HG03565 (cell line): ENCODE data around the gene ZFC3H1.
"Not testable (repeated sequence)": the region's sequence is repeated elsewhere in the genome, so short reads cannot be mapped to it uniquely, and the experiment has no call there.

Experiments used
- ATAC-seq: cut with Tn5 transposase; IDR thresholded peaks from one replicate; pipeline ENCODE4 v1.9.1; 2021; ENCODE audit warnings: mild to moderate bottlenecking, moderate library complexity; ENCODE audit not compliant: unreplicated experiment

The ZFC3H1 gene, protein sequence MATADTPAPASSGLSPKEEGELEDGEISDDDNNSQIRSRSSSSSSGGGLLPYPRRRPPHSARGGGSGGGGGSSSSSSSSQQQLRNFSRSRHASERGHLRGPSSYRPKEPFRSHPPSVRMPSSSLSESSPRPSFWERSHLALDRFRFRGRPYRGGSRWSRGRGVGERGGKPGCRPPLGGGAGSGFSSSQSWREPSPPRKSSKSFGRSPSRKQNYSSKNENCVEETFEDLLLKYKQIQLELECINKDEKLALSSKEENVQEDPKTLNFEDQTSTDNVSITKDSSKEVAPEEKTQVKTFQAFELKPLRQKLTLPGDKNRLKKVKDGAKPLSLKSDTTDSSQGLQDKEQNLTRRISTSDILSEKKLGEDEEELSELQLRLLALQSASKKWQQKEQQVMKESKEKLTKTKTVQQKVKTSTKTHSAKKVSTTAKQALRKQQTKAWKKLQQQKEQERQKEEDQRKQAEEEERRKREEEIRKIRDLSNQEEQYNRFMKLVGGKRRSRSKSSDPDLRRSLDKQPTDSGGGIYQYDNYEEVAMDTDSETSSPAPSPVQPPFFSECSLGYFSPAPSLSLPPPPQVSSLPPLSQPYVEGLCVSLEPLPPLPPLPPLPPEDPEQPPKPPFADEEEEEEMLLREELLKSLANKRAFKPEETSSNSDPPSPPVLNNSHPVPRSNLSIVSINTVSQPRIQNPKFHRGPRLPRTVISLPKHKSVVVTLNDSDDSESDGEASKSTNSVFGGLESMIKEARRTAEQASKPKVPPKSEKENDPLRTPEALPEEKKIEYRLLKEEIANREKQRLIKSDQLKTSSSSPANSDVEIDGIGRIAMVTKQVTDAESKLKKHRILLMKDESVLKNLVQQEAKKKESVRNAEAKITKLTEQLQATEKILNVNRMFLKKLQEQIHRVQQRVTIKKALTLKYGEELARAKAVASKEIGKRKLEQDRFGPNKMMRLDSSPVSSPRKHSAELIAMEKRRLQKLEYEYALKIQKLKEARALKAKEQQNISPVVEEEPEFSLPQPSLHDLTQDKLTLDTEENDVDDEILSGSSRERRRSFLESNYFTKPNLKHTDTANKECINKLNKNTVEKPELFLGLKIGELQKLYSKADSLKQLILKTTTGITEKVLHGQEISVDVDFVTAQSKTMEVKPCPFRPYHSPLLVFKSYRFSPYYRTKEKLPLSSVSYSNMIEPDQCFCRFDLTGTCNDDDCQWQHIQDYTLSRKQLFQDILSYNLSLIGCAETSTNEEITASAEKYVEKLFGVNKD (N-terminal part only)

DNA sequence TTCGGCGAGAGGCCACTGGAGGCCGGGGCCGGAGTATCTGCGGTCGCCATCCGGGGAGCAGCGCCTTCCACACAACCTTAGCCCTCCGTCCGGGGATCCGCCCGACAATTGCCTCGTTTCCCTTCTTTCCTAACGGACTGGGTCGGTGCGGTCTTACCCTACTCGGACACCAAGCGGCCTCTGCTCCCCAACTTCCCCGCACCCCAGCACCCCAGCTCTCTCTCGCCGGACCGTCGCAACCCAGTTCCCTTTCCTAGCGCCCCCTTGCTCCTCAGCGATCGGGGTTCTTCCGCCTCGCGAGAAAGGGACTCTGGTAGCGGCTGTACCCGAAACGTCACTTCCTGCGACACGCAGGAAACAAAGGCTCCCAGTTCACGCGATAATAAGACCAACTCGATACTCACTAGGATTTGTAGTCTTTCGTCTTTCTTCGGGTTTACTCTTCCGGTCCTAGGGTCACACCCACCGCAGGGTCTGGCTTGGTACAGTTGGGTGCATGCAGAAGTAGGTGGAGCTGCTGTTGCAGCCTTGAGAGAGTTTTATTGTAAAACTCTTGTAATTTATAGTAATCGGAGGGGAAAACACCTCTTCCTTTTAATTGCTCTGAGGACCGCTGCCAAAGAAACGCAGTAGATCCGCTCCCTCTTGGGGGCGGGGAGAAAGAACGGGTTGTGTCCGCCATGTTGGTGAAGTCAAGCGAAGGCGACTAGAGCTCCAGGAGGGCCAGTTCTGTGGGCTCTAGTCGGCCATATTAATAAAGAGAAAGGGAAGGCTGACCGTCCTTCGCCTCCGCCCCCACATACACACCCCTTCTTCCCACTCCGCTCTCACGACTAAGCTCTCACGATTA is at the start of gene ZFC3H1, which contains the start of gene THAP2:
TSS of gene ZFC3H1 (minus strand) at position 288 of the 850 bp plus-strand sequence. CDS start at position 50, 238 bp downstream.
TSS of gene THAP2 (plus strand) at position 741 of the 850 bp plus-strand sequence. CDS start 209 bp downstream, outside the sequence.
- peak; percentile 92 for ATAC-seq

GRCh38 chr12:71710276-71711125 is 46.9 kb upstream of the ZFC3H1 start:
- no peak for ATAC-seq

- ATAC-seq = no peak
These were observed 45.0 kb upstream of the ZFC3H1 start for GRCh38 chr12:71708658-71709057.

- ATAC-seq = no peak
These were observed 41.3 kb upstream of the ZFC3H1 start for GRCh38 chr12:71704920-71705319.

- no peak for ATAC-seq
These were observed 39.6 kb upstream of the ZFC3H1 start for GRCh38 chr12:71703206-71703605.

GRCh38 chr12:71702590-71702989 is 38.9 kb upstream of the ZFC3H1 start:
- no peak for ATAC-seq

DNA sequence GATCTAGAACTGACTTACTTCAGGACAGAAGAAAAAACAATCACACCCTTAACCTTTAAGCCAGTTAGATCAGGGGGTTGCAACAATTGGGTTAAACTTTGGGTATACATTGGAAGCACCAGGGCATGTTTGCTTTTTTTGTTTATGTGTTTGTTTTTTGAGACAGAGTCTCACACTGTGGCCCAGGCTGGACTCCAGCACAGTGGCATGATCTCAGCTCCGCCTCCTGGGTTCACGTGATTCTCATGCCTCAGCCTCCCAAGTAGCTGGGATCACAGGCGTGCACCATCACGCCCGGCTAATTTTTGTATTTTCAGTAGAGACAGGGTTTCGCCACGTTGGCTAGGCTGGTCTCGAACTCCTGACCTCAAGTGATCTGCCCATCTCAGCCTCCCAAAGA is 38.5 kb upstream of the ZFC3H1 start:
- ATAC-seq = not testable (repeated sequence)

GRCh38 chr12:71695782-71696181 is 32.1 kb upstream of the ZFC3H1 start:
- no peak for ATAC-seq

GRCh38 chr12:71694099-71694820 is 30.6 kb upstream of the ZFC3H1 start:
- peak; percentile 85 for ATAC-seq

GRCh38 chr12:71693651-71694050 is 30.0 kb upstream of the ZFC3H1 start:
- peak; percentile 8 for ATAC-seq

DNA sequence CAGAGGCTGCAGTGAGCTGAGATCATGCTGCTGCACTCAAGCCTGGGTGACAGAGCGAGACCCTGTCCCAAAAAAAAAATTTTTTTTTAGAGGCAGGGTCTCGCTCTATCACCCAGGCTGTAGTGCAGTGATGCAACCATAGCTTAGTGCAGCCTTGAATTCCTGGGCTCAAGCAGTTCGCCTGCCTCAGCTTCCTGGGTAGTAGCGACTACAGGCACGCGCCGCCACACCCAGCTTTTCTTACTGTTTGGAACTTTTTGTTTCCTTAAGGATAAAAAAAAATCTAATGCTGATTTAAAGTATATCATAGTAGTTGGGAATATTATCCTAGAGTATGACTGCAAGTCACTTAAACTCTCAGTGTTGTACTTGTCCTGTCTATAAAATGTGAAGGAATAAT is 29.5 kb upstream of the ZFC3H1 start:
- ATAC-seq = no peak

DNA sequence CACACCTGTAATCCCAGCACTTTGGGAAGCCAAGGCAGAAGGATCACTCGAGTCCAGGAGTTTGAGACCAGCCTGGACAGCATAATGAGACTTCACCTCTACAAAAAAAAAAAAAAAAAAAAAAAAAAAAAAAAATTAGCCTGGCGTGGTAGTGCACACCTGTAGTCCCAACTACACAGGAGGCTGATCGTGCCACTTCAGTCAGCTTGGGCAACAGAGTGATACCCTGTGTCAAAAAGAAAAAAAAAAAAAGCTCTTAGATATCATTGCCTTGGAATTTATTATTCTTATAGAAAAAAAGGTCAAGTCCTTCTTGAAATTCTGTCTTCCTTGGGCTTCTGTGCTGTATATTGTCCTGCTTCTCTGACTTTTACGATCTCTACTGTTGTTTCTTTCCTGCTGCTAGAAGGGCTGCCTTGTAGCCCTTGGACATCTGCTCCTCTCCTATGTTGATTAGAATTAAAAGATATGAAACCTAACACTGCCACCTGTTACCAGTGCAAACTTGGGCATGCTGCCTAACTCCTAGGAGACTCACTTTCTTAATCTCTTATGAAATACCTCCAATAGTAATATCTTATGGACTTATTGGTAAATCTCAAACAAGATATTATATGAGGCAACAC is 28.0 kb upstream of the ZFC3H1 start:
- no peak for ATAC-seq

DNA sequence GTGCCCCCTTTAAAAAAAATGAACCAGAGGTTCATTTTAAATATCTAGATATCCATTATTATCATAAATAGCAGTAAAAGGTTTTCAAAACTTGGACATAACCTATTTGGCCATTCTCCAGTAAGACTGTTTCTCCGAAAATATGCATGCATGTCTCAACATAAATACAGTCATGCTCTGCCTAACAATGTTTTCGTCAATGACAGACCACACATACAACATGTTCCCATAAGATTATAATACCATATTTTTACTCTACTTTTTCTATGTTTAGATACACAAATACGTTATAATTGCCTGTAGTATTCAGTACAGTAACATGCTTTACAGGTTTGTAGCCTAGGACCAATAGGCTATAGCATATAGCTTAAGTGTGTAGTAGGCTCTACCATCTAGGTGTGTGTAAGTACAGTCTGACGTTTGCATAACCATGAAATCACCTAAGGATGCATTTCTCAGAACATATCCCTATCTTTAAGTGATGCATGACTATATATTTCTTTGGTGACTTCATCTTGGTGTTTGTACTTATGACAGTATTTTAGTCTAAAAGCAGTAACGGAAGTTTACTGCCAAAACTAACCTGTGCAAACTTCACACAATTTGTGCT is 25.4 kb upstream of the ZFC3H1 start:
- ATAC-seq = no peak

- not testable (repeated sequence) for ATAC-seq
These were observed 23.5 kb upstream of the ZFC3H1 start for GRCh38 chr12:71687172-71687571.

GRCh38 chr12:71686658-71687025 is 23.0 kb upstream of the ZFC3H1 start:
- ATAC-seq = no peak

DNA sequence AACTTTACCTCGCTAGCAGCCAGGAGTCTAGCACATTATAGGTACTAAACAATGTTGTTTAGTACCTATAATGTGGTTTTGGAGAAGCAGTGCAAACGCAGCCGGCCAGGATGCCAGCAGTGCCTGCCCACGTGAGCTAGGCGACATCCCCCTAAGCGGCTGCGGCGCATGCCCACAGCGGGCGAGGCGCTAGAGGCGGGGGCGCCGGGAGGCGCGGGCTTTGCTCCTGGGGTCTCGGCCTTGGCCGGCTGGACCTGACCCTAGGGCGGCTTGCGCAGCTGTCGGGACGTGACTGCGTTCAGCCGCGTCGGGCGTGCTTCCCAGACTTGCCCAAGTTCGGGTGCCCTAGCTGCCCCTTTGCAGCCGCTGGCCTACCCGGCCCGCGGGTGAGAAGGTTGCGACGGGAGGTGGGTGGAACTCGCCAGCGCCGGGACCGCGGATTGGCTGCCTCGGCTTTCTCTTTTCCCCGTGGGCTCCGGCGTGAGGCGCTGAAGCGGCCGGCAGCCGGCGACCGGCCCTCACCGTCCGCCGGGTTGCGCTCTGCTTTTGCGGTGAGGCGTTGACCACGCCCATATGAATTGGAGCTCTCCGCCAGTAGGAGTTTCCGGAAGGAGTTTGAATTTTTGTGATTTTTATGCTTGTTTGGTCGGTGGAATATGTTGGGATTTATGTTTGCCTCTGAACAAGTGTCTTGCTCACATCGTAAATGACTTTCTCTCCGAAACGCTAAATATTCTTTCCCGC is 22.4 kb upstream of the ZFC3H1 start, which contains the start of gene TMEM19:
TSS of gene TMEM19 (plus strand) at position 169 of the 744 bp plus-strand sequence. CDS start 599 bp downstream, outside the sequence.
- peak; percentile 70 for ATAC-seq
